Cardiac muscle cell (in vitro differentiated cells and primary cell): ENCODE measurements around the gene CCDC88C. TPM values are rescaled to one million over a fixed set of nuclear protein-coding genes. Genes with fewer than 3 reads are reported as not detected.

ENCODE experiments used
- DNase-seq, 2 donors: peaks; one replicate each; pipeline versions ENCODE4 v3.0.0 to v3.0.0-alpha.2; 2010 to 2017; ENCODE audit warnings: low read depth in 1 of 2, low spot score in 1 of 2
- H3K27ac ChIP-seq: fragments of 200-600 bp; sonication (generic); 2 replicates; pipeline ENCODE4 v1.5.1; 2016
- H3K27me3 ChIP-seq: fragments of 200-600 bp; sonication (generic); 2 replicates; pipeline ENCODE4 v1.6.0; 2016; ENCODE audit warnings: control low read depth
- H3K36me3 ChIP-seq: fragments of 200-600 bp; sonication (generic); 2 replicates; pipeline ENCODE4 v1.5.1; 2016; ENCODE audit warnings: control low read depth
- H3K4me1 ChIP-seq: fragments of 200-600 bp; sonication (generic); 2 replicates; pipeline ENCODE4 v1.8.1; 2017; ENCODE audit warnings: low read depth, mild to moderate bottlenecking, mixed run types
- H3K4me3 ChIP-seq: fragments of 200-600 bp; sonication (generic); 2 replicates; pipeline ENCODE4 v1.5.1; 2016; ENCODE audit warnings: mild to moderate bottlenecking
- H3K9me3 ChIP-seq: fragments of 200-600 bp; sonication (generic); 2 replicates; pipeline ENCODE4 v1.5.1; 2017; ENCODE audit warnings: low read depth, mild to moderate bottlenecking, control low read depth
- CTCF ChIP-seq: IDR thresholded peaks from 2 replicates; pipeline ENCODE4 v1.5.1; 2012; ENCODE audit warnings: low read depth, mild to moderate bottlenecking, low read length
- polyA plus RNA-seq: library from polyadenylated mRNA; unstranded; fragments of >200 nt; fragmentation: Nextera tagmentation; extraction: Ambion mirVana; gene quantifications from 2 replicates; pipeline ENCODE4 v1.2.1, GENCODE V29; 2016
- total RNA-seq: library from RNA; depleted of rRNA; stranded (reverse); fragments of >200 nt; gene quantifications from 2 replicates; pipeline ENCODE4 v1.2.3, GENCODE V29; 2016

The CCDC88C gene
- total and polyA plus RNA-seq, 2 experiments from 2014 or later = 0.49 to 1.2 TPM

GRCh38 chr14:91329486-91330014, 88.1 kb downstream of the CCDC88C start:
- no peaks in the 10 kb centered on the region for H3K9me3 ChIP-seq

GRCh38 chr14:91328313-91329050, 89.1 kb downstream of the CCDC88C start:
- H3K27me3 ChIP-seq = peaks cover 87% of the 10 kb centered on the region
- TF ChIP-seq CTCF = no peak
- H3K4me1 ChIP-seq = peaks cover 5% of the 10 kb centered on the region
- H3K9me3 ChIP-seq = no peaks in the 10 kb centered on the region
- DNase-seq = no peak
- H3K36me3 ChIP-seq = no peaks in the 10 kb centered on the region
- H3K27ac ChIP-seq = no peak overlapping the region
- H3K4me3 ChIP-seq = no peak overlapping the region

More at GRCh38 chr14:91329486-91330014, 88.1 kb downstream of the CCDC88C start:
- DNase-seq = no peak
- Histone ChIP-seq H3K4me3 (no peak overlapping the region), H3K36me3 (no peaks in the 10 kb centered on the region), H3K4me1 (peaks cover 5% of the 10 kb centered on the region), H3K27me3 (peaks cover 88% of the 10 kb centered on the region), H3K27ac (no peak overlapping the region)
- TF ChIP-seq CTCF = no peak

DNA sequence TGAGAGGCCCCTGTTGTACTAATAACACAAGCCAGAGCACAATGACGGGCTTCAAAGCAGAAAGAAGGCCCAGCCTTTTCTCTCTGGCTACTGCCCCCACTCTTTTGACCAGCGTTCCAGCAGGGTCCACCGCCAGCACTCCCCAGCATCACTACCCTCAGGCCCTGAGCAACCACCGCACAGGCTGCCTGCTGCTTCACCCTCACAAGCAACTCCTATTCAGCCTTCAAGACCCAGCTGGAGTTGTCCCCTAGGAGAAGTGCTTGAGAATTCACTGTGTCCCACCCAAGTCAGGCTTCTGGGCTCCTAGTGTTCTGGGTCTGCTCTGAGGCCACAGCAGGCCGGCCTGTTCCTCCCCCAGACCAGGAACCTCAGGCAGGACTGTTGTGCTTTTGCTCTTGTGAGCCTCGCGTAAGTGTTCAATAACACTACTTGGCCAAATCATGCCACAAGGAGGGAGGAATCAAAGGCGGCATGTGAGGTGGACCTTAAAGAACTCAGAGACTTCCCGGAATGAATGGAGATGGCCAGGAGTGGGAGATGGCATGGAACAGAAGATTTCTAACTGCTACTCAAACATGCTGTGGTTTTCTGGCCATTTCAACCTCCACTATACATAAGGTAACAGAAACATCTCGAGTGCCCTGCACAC, 89.8 kb downstream of the CCDC88C start:
- Histone ChIP-seq H3K27me3 (peaks cover 87% of the 10 kb centered on the region), H3K4me3 (no peak overlapping the region), H3K36me3 (no peaks in the 10 kb centered on the region), H3K9me3 (no peaks in the 10 kb centered on the region), H3K4me1 (peaks cover 5% of the 10 kb centered on the region), H3K27ac (no peak overlapping the region)
- no peak for DNase-seq
- no peak for TF ChIP-seq CTCF

- TF ChIP-seq CTCF = no peak
- DNase-seq = no peak
- peaks cover 5% of the 10 kb centered on the region for H3K4me1 ChIP-seq
- H3K27me3 ChIP-seq = peaks cover 85% of the 10 kb centered on the region
- no peak overlapping the region for H3K27ac ChIP-seq
- H3K36me3 ChIP-seq = no peaks in the 10 kb centered on the region
- H3K9me3 ChIP-seq = no peaks in the 10 kb centered on the region
- no peak overlapping the region for H3K4me3 ChIP-seq
Observed at GRCh38 chr14:91327250-91327595, 90.4 kb downstream of the CCDC88C start.

DNA sequence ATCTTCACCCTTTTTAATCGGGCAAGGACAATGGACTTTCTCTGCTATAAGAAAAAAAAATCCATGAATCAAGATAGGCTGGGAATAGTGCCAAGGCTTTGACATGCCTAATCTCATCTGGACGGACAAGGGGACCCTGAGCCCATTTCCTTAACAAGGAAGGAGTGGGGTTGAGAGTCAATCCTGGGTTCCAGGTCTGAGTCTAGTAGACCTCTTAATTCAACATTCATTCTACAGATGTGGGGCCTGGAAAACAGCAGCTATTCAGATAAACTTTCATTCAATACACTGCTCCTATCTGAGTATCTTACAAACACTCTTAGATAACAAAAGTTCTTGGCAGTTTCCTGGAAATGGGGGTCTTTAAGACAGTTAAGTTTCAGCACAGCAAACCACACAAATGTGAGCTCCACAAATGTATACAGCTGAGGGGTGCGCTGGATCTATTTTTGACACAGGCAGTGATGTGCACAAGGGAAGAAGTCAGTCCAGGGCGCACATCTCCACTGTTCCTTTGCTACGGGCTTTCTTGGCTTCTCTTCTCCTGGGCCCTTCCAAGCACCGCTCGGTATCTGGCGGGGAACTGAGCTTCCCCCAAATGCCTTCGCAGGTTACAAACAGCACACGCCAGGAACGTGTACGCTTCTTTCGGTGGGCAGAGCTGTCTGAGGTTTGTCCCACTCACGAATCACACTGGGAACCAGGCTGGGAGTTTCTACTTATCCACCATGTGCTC, 90.9 kb downstream of the CCDC88C start:
- no peak for TF ChIP-seq CTCF
- Histone ChIP-seq H3K27me3 (peaks cover 85% of the 10 kb centered on the region), H3K27ac (no peak overlapping the region), H3K36me3 (no peaks in the 10 kb centered on the region), H3K4me1 (peaks cover 5% of the 10 kb centered on the region), H3K4me3 (no peak overlapping the region), H3K9me3 (no peaks in the 10 kb centered on the region)
- DNase-seq = no peak
